Esophagus squamous epithelium (tissue), 5 donors: ENCODE results near the gene CDK5R2. TPM values are rescaled to one million over a fixed set of nuclear protein-coding genes. Genes with fewer than 3 reads are reported as not detected.

ENCODE experiments used
- DNase-seq: peaks from one replicate; lab custom pipeline; 2025; lab: John Stamatoyannopoulos, UW
- H3K27ac ChIP-seq, 4 donors: fragments of 200-600 bp; sonication (generic); one replicate each; pipeline ENCODE4 v1.5.1; 2016 to 2019; ENCODE audit warnings: mild to moderate bottlenecking in 1 of 4
- H3K27me3 ChIP-seq, 4 donors: fragments of 200-600 bp; sonication (generic); 1 replicate in 3 of 4; 2 replicates in 1 of 4; pipeline versions ENCODE4 v1.5.1 to v1.6.0; 2017 to 2021; ENCODE audit warnings: antibody characterized with exemption in 1 of 4
- H3K36me3 ChIP-seq, 3 donors: fragments of 200-600 bp; sonication (generic); one replicate each; pipeline ENCODE4 v1.5.1; 2016 to 2019
- H3K4me1 ChIP-seq, 3 donors: fragments of 200-600 bp; sonication (generic); one replicate each; pipeline ENCODE4 v1.5.1; 2017 to 2019
- H3K4me3 ChIP-seq, 4 donors: fragments of 200-600 bp; sonication (generic); 1 replicate in 3 of 4; 2 replicates in 1 of 4; pipeline ENCODE4 v1.5.1; 2016 to 2019; ENCODE audit warnings: mild to moderate bottlenecking in 2 of 4, moderate library complexity in 1 of 4
- H3K9me3 ChIP-seq, 3 donors: fragments of 200-600 bp; sonication (generic); one replicate each; pipeline ENCODE4 v1.5.1; 2016 to 2019
- POLR2A ChIP-seq, 4 donors: fragments of 450-650 bp; IDR thresholded peaks; one replicate each; pipeline ENCODE4 v1.6.1; 2017; ENCODE audit warnings: antibody characterized with exemption in 4 of 4, mild to moderate bottlenecking in 4 of 4, moderate library complexity in 3 of 4
- WGBS, 2 donors: methylation state at CpG; one replicate each; pipeline ENCODE4 v1.1.5; 2018; 5-methylcytosine and 5-hydroxymethylcytosine counted together
- intact Hi-C: fragments of 100-400 bp; cut with DNase I; formaldehyde crosslinking; loops from one replicate; pipeline ENCODE4 v1.15.0; 2022
- total RNA-seq, 4 donors: library from RNA; depleted of rRNA; stranded (reverse); fragments of >200 nt; gene quantifications; one replicate each; pipeline ENCODE4 v1.1.0, GENCODE V29; 2016
- TF ChIP-seq, protein P1 (sequence below), 6 experiments: fragments of 450-650 bp in 4 of 6; fragments of 200-600 bp in 2 of 6; sonication (generic) in 2 of 6; IDR thresholded peaks; one replicate each; pipeline ENCODE4 v1.5.1; 2016 to 2019; ENCODE audit warnings: antibody characterized with exemption in 6 of 6, mild to moderate bottlenecking in 4 of 6, moderate library complexity in 4 of 6
- donor health status: DM: yes; HTN: yes; CAD: no.

CDK5R2 gene
- total RNA-seq, 4 donors from 2014 or later, result not detected

DNA sequence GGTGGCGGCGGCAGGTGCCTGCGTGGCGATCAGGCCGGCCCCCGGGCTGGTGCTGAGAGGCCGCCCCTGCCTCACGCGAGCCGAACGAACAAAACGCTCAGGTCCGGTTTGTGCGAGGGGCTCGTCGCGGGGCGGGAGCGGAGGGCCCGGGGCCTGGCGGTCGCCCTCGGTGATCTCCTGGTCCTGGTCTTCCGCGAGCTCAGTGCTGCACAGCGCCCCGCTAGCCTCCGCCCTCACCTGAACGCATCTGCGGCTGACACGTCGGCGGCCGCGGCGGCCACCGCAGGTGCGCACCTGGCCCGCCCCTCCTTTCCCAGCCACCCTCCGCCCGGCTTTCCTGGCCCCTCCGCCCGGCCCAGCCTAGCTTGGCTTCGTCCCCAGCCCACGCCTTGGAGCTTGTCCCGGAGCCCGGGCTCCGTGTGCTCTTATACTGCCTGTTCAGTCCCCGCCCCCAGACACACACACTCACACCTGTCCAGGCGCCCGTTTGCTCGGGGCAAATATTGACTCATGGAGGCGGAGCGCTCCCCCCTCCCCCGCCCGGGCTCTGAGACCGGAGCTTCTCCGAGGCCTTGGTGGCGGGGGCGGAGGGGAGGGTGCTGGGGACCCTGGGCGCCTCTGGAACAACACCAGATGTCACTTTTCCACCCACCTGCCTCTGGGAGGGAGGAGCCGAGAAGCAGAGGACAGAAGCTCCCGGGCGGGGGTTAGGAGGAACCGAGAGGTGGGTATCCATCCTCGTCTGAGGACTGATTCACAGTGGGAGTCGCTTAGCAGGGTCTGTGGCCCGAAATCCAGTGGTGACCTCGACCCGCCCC, 42.3 kb downstream of the CDK5R2 start:
- TF ChIP-seq, protein P1, sequence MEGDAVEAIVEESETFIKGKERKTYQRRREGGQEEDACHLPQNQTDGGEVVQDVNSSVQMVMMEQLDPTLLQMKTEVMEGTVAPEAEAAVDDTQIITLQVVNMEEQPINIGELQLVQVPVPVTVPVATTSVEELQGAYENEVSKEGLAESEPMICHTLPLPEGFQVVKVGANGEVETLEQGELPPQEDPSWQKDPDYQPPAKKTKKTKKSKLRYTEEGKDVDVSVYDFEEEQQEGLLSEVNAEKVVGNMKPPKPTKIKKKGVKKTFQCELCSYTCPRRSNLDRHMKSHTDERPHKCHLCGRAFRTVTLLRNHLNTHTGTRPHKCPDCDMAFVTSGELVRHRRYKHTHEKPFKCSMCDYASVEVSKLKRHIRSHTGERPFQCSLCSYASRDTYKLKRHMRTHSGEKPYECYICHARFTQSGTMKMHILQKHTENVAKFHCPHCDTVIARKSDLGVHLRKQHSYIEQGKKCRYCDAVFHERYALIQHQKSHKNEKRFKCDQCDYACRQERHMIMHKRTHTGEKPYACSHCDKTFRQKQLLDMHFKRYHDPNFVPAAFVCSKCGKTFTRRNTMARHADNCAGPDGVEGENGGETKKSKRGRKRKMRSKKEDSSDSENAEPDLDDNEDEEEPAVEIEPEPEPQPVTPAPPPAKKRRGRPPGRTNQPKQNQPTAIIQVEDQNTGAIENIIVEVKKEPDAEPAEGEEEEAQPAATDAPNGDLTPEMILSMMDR (IDR thresholded peaks at IDR 0.05), result no peak
- TF ChIP-seq POLR2A (IDR thresholded peaks at IDR 0.05), result peak in 2 of 4 donors; percentile 43 to 45
- 0% methylated on average over 1 to 8 of the region's 70 CpGs for WGBS, 2 donors
- H3K4me3 ChIP-seq, result peak overlapping the region; percentile 21 to 56 (median 46)
- no peaks in the 10 kb centered on the region for H3K36me3 ChIP-seq
- peak overlapping the region; percentile 55 to 83 (median 70) for H3K27ac ChIP-seq
- H3K9me3 ChIP-seq, result no peaks in the 10 kb centered on the region
- intact Hi-C loops, result no loop called here
- DNase-seq, result no peak
- H3K4me1 ChIP-seq, result peaks cover 22 to 65% (median 23%) of the 10 kb centered on the region in 3 donors
- H3K27me3 ChIP-seq, result peaks cover 14 to 93% (median 32%) of the 10 kb centered on the region in 4 donors

DNA sequence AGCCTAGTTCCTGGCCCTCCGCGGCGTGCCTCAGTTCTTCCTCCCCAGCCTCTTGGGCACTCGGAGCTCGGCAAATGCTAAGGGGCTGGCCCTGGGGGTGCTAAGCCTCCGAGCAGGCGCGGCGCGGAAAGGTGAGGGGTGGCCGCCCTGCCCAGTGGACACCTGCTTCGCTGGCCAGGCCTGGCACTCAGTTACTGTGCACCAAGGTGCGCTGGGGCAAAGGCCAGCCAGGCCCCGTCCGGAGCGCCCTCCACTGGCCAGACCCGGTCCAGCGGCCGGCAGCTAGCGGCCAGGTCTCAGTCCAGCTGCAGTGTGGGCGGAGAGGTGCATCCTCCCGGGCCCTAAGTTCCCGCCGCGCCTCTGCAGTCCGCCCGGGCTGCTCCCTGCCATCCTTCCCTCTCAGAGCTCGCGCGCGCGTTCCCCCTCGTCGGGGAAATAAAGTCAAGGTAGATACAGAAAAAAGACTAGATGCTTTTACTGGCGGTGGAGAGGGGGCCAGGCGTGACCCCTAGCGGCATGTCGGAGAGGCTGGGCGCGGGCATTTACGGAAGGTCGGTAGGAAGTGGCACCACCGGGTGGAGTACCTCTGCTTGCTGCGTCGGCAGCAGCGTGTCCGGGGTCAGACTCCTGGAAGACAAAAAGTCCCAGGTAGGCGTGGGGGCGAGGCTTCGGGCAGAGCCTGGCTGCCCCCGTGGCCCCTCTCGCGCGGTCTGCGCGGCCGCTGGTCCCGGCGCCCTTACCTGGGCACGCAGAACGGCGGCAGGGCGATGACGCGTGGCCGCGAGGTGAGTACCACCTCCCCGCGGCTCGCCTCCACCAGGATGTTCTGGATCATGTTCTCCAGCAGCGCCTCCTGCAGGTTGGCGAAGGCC, 43.2 kb downstream of the CDK5R2 start:
- TF ChIP-seq, protein P1 (IDR thresholded peaks at IDR 0.05), result peak in 4 of 6 experiments; percentile 28 to 67 (median 51)
- TF ChIP-seq POLR2A (IDR thresholded peaks at IDR 0.05), result no peak

DNA sequence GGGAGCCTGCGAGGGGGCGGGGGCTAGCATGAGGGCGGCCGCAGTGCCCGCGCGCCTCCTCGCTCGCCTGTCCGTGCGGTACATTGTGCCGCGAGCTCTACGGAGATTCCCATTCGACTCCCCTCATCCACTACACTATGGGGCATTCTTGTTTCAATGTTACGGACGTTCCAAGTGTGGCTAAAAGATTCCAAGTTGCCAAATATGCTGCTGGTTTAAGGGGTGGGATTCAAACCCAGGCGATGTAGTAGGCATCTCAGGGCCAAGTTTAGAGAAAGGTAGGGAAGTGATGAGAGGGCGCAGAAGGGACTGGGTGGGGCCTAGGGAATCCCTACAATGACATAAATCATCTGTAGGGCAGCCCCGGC, 43.8 kb downstream of the CDK5R2 start:
- H3K36me3 ChIP-seq, result no peaks in the 10 kb centered on the region
- H3K4me3 ChIP-seq, result peak overlapping the region in 2 of 4 donors; percentile 47 to 56
- TF ChIP-seq, protein P1 (IDR thresholded peaks at IDR 0.05), result no peak
- no peak for TF ChIP-seq POLR2A (IDR thresholded peaks at IDR 0.05)
- peaks cover 14 to 95% (median 32%) of the 10 kb centered on the region in 4 donors for H3K27me3 ChIP-seq
- no peaks in the 10 kb centered on the region for H3K9me3 ChIP-seq
- no peak for DNase-seq
- H3K27ac ChIP-seq, result no peak overlapping the region
- peaks cover 22 to 50% (median 23%) of the 10 kb centered on the region in 3 donors for H3K4me1 ChIP-seq
- WGBS, 2 donors, result 13 to 48% methylated on average over 3 to 19 of the region's 20 CpGs
- intact Hi-C loops, result no loop called here

More for the DNA sequence above, 43.2 kb downstream of the CDK5R2 start:
- H3K9me3 ChIP-seq, result no peaks in the 10 kb centered on the region
- H3K36me3 ChIP-seq, result no peaks in the 10 kb centered on the region
- WGBS, 2 donors, result 0 to 20% methylated on average over 2 to 7 of the region's 72 CpGs
- no peak for DNase-seq
- H3K27me3 ChIP-seq, result peaks cover 14 to 93% (median 32%) of the 10 kb centered on the region in 4 donors
- H3K4me3 ChIP-seq, result peak overlapping the region; percentile 21 to 56 (median 46)
- H3K4me1 ChIP-seq, result peaks cover 22 to 56% (median 23%) of the 10 kb centered on the region in 3 donors
- intact Hi-C loops, result no loop called here
- H3K27ac ChIP-seq, result peak overlapping the region; percentile 22 to 83 (median 53)

DNA sequence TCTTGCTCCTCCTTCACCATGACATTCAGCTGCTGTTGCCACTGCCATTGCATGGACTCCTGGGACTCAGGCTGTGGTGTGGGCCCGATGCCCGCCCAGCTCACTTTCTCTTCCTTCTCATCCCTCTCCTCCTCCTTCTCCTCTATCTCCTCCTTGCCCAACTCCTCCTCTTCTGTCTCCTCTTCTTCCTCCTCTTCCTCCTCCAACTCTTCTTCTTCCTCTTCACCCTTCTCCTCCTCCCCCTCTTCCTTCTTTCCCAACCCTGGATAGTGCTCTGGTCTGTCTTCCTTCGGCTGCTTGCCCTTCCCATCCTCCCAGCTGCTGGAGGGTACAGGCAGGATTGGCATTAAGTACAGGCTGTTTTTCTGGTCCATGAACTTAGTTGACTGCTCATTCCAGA, 44.5 kb downstream of the CDK5R2 start:
- 85 to 89% methylated on average over 3 of the region's 3 CpGs for WGBS, 2 donors
- Histone ChIP-seq H3K27me3 (peaks cover 14 to 100% (median 32%) of the 10 kb centered on the region in 4 donors), H3K27ac (no peak overlapping the region), H3K4me1 (peaks cover 22 to 43% (median 23%) of the 10 kb centered on the region in 3 donors), H3K36me3 (no peaks in the 10 kb centered on the region), H3K4me3 (no peak overlapping the region), H3K9me3 (no peaks in the 10 kb centered on the region)
- TF ChIP-seq, protein P1 (IDR thresholded peaks at IDR 0.05), result no peak
- no peak for TF ChIP-seq POLR2A (IDR thresholded peaks at IDR 0.05)
- no peak for DNase-seq
- intact Hi-C loops, result no loop called here
